Right renal cortex interstitium (tissue), 3 donors: ENCODE results near the gene CNOT2. TPM values are rescaled to one million over a fixed set of nuclear protein-coding genes. Genes with fewer than 3 reads are reported as not detected.
A peak's percentile ranks its signal among the peaks of the same experiment; 100 is the strongest.

ENCODE experiments used
- DNase-seq, 3 donors: peaks; one replicate each; pipeline ENCODE4 v3.0.0-alpha.2; 2013; ENCODE audit warnings: low read depth in 3 of 3, low spot score in 2 of 3
- polyA plus RNA-seq, 3 donors: library from polyadenylated mRNA; unstranded; fragments of 120-200 nt; gene quantifications; one replicate each; pipeline ENCODE4 v1.2.1, GENCODE V29; 2013; ENCODE audit not compliant: insufficient read length in 3 of 3

Gene CNOT2
- polyA plus RNA-seq, 3 donors = 133 to 155 (median 148) TPM

DNA sequence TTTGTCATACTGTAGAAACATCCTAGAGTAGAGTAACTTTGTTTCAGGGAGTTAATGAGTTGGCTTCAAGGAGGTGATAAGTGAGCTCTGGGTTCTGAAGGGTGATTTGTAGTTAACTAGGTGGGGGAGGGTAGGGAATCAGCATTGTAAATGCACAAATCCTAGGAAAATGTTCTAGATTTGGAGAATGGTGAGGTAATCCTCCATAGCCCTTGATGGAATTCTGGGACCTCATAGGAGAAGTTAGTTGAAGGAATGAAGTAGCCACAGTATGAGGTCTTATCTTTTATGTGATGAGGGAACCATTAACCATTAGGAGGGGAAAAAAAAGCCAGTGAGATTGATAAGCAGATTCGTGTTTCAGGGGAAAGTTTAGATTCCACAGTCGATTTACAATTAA, 8.0 kb downstream of the CNOT2 start:
- no peak for DNase-seq

DNA sequence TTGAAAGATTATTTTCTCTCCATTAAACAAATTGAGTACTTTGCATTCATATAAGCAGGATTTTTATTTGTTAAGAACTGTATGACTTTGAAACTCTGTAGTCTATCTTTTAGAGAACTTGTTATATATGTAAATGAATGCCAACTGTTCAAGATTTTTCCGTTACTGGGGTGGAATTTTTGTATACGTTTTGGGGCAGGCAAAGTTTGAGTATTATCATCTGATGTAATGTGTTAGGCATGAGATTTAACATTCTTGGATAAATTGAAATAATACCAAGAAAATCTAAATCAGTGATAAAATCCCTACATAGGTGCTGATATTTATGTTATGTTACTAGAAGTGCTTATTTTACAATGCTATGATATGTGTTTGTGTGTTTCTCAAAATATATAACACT, 8.4 kb downstream of the CNOT2 start:
- no peak for DNase-seq

DNA sequence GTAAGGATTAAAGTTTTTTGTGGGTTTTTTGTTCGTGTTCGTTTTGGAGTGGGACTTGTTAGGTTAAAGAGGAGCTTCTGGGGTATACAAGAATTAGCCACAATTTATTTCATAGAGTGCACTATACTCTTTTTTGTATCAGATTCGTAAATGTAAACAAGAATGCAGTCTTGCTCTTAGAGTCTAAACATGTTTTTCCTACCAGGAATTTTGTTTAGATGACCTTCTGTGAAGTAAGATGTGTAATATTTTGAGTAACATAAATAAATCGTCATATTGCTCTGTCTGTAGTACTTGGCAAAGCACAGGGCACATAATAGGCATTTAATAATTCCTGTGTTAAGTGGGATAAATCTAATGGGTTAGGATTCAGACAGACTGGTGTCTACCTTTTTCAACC, 9.6 kb downstream of the CNOT2 start:
- no peak for DNase-seq

GRCh38 chr12:70254225-70254624, 11.0 kb downstream of the CNOT2 start:
- DNase-seq = no peak

DNA sequence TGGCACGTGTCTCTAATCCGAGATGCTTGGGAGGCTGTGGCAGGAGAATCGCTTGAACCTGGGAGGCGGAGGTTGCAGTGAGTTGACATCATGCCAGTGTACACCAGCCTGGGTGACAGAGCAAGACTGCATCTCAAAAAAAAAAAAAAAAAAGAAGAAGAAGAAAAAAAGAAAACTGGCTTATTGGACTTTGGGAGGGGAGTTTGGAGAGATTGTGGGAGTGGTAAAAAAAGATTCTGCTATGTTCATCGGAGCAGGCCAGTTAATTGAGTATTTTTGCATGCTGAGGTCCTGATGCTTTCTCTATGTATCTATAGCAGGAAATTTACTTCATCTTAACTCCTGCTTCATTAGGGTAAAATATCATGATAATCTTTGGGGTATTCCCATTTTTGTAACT, 11.6 kb downstream of the CNOT2 start:
- no peak for DNase-seq

GRCh38 chr12:70255311-70255710, 12.1 kb downstream of the CNOT2 start:
- no peak for DNase-seq

- DNase-seq = no peak
Measured at GRCh38 chr12:70258605-70259403, 15.6 kb downstream of the CNOT2 start.

DNA sequence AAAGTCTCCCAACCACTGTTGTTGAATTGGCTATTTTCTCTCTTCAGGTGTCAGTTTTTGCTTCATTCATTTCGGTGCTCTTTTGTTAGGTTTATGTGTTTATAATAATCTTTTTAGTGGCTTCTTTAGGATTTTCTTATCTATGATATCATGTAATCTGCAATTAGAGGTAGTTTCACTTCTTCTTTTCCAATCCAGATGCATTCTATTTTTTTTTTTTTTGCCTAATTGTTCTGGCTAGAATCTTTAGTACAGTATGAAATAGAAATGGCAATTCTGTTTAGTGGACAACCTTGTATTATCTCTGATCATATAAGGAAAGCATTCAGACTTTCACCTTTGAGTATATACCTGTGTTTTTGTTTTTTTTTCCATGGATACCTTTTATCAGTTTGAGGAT, 17.4 kb downstream of the CNOT2 start:
- no peak for DNase-seq

DNA sequence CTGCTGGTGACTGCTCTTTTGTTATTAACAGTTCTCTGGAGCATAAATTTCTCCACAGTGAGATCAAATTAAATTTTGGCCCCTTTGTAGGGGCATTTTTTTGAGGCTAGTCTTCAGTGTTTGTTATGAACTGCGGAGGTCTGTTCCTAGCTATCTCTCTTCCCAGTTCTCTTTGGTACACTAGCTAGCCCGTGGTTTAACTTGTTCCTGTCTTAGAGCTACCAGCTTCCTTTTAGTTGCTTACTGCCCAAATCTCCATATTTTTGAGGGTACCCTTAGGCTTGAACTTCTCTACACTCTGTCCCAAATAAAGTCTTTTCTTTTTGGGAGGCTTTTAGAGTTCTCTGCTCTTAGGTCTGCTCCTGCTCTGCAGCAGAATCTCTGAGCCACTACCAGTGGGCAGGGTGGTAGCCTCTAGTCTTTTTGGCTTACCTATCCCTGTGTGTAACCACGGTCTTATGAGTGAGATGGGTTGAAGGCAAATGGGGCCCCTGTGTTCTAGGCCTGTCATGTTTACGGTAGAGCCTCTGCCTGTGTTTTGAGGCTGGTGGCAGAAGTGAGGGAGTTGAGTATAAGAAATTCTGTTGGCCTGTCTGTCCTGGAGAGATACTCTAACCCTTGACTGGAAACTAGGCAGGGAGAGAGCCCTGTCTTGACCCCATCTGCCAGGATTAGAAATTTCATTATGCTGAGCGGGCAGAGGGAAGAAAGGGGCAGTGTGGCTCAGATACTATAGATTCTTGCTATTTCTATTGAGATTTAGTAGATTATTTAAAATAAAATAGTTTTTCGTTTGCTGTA, 21.0 kb downstream of the CNOT2 start:
- DNase-seq = no peak

DNA sequence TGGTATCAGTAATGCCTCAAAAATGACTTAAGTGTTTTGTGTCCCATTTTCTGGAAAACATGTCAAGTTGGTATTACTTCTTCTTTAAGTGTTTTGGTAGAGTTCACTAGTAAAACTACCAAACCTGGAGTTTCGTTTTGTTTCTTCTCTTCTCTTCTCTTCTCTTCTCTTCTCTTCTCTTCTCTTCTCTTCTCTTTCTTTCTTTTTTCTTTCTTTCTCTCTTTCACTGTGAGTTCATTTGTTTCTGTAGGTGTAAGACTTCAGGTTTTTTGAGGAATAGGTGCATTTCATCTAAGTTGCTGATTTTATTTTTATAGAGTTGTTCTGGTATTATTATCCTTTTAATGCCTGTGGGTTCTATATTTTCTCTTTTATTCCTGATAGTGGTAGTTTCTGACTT, 21.9 kb downstream of the CNOT2 start:
- no peak for DNase-seq

DNA sequence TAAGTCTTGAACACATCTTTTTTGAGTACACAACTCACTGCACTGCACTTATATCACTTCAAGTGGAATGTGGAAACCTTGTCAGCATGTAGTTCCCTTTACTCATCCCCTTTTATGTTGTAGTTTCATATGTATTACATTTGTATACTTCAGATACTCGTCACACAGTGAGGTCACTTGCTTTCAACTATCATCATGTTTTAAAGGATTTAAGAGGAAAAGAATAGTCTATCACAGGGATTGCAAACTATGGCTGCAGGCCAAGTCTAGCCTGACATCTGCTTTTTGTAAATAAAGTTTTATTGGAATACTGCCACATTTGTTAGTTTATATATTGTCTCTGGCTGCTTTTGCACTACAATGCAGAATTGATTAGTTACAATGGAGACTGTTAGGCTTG, 24.3 kb downstream of the CNOT2 start:
- no peak for DNase-seq

GRCh38 chr12:70268972-70269371, 25.7 kb downstream of the CNOT2 start:
- no peak for DNase-seq

DNA sequence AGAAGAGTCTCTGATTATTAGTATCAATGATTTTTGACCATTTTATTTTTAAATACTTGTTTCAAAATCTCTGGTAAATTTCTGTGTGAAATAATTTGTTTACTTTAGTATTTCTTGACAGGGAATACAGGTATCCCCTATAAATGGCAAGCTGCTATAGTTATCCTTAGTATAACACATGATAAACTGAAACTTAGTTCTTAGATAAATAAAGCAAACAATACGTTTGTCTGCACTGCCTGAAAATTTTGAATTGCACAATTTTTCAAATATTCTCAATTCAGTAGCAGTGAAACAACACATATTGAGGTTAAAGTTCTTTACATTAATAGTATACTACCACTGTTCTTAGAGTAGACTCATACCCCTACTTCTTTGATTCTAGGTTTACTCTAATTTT, 26.9 kb downstream of the CNOT2 start:
- no peak for DNase-seq

DNA sequence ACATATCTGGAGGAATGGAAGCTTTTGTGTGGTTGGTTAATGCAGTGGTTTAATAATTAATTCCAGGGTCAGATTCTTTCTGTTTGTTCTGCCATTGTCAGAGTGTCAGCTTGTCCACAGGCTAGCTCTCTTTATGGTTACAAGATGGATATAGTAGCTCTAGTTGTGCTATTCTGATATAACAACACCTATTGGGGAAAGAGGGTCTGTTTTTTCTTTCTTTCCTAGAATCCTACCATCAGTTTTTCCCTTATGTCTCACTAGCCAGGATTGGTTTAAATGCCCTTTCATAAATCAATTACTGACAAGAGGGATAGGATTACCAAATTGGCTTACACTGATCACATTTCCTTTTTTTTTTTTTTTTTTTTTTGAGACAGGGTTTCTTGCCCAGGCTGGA, 27.8 kb downstream of the CNOT2 start:
- DNase-seq = peak in 2 of 3 donors; percentile 25 to 29

GRCh38 chr12:70272510-70272909, 29.3 kb downstream of the CNOT2 start:
- no peak for DNase-seq

DNA sequence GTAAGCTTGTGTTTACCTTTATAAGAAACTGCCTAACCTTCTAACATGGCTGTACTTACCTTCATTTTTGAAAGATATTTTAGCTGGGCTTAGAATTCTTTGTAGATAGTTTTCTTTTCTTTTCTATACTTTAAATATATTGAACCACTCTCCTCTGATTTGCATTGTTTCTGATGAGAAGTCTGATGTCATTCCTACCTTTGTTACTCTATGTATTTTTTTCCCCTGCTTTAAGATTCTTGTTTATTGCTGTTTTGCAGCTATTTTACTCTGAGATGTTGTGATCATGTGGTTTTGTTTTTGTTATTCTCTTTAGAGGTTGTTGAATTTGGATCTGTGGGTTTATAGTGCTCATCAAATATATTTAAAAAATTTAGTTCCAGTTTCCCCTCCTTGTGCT, 31.8 kb downstream of the CNOT2 start:
- no peak for DNase-seq

DNA sequence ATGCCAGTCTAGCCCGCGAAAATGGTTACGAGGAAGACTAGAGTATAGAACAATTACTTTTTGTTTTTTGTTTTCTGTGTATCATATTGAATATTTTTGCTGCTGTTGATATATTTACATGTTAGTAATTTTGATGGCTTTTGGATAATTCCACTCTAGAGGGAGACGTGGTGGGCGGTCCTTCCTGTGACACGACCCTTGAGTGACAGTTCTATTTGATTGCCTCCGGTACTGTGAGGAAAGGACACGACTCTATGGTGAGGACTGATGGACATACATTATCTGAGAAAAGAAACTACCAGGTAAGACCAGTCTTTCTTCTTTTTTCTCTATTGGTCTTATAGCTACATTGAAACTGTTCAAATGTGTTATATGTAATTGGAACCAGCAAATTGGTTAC, 34.7 kb downstream of the CNOT2 start:
- no peak for DNase-seq

DNA sequence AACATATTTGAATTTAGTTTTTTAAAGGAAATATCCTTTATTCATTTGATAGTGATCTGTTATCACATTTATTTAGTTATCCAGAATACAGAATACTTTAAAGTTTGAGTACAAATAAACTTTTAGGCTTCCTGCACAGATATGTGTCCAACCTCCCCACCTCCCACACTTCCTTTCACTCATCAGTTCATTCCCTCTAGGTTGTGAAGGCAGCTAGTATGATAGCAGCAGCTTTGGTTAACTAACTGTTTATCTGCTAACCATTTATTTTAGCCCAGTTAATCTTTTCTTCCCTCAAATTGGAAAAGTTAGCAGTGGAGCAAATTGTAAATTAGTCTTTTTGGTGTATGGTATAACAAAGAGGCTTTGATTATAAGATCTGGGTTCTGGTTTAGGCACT, 35.7 kb downstream of the CNOT2 start:
- DNase-seq = no peak

DNA sequence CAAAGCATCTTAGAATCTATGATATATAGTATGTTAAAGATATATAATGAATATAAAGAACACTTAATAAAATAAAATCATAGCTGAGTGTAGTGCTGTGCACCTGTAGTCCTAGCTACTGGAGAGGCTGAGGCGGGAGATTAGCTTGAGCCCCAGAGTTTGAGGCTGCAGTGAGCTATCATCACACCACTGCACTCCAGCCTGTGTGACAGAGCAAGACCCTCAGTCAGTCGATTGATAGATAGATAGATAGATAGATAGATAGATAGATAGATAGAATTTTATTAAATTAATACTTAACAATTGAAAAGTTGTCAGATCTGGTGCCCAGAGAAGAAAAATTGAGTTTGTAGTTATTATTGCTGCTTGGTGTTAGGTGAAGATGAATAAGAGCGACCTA, 40.0 kb downstream of the CNOT2 start:
- no peak for DNase-seq

GRCh38 chr12:70288817-70289216, 45.6 kb downstream of the CNOT2 start:
- DNase-seq = no peak

DNA sequence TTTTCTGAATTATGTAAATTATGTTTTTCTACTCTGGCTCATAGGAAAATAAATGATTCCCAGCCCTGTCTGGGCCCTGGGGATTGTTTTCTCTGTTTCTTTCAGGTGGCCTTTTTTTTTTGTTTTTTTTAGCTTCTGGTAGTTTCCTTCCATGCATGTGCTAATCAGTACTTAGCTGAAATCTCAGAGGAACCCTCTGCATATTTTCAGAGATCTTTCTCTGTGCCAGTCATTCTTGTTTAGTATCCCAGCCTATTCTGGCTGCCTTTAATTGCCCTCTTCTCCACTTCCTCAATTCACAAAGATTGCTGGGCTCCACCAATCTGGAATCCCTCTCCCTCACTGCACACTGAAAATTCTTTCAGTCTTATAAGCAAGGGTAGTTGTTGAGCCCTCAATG, 46.9 kb downstream of the CNOT2 start:
- no peak for DNase-seq
